Tibial nerve (tissue), 4 donors: ENCODE measurements around the gene EARS2. TPM values are rescaled to one million over a fixed set of nuclear protein-coding genes. Genes with fewer than 3 reads are reported as not detected.

Source experiments
- DNase-seq, 2 donors: peaks; one replicate each; pipeline ENCODE4 v3.0.0-alpha.2; 2019; ENCODE audit warnings: low spot score in 2 of 2
- H3K27ac ChIP-seq, 4 donors: fragments of 200-600 bp; sonication (generic) in 3 of 4; one replicate each; pipeline ENCODE4 v1.5.1; 2017 to 2019; ENCODE audit warnings: mild to moderate bottlenecking in 1 of 4
- H3K27me3 ChIP-seq, 2 donors: fragments of 200-600 bp; sonication (generic) in 1 of 2; one replicate each; pipeline versions ENCODE4 v1.5.1 to v1.6.0; 2017 to 2019
- H3K36me3 ChIP-seq, 3 donors: fragments of 200-600 bp; sonication (generic); one replicate each; pipeline ENCODE4 v1.5.1; 2018 to 2019
- H3K4me1 ChIP-seq, 4 donors: fragments of 200-600 bp; sonication (generic) in 3 of 4; one replicate each; pipeline ENCODE4 v1.5.1; 2017 to 2019
- H3K4me3 ChIP-seq, 4 donors: fragments of 200-600 bp; sonication (generic) in 3 of 4; one replicate each; pipeline ENCODE4 v1.5.1; 2017 to 2019; ENCODE audit warnings: mild to moderate bottlenecking in 1 of 4, moderate library complexity in 1 of 4
- H3K9me3 ChIP-seq, 4 donors: fragments of 200-600 bp; sonication (generic) in 3 of 4; one replicate each; pipeline ENCODE4 v1.5.1; 2017 to 2019
- EP300 ChIP-seq, 2 donors: sonication (generic); formaldehyde crosslinking; IDR thresholded peaks; one replicate each; pipeline ENCODE4 v1.6.1; 2017; ENCODE audit warnings: antibody characterized with exemption in 2 of 2, mild to moderate bottlenecking in 1 of 2
- POLR2A ChIP-seq, 2 donors: fragments of 450-650 bp; IDR thresholded peaks; one replicate each; pipeline ENCODE4 v1.6.1; 2017; ENCODE audit warnings: antibody characterized with exemption in 2 of 2, mild to moderate bottlenecking in 2 of 2, moderate library complexity in 2 of 2
- WGBS, 2 donors: methylation state at CpG; one replicate each; pipeline ENCODE4 v1.1.5; 2018; 5-methylcytosine and 5-hydroxymethylcytosine counted together
- total RNA-seq, 4 donors: library from RNA; depleted of rRNA; stranded (reverse); fragments of >200 nt; gene quantifications; one replicate each; pipeline ENCODE4 v1.1.0, GENCODE V29; 2016
- TF ChIP-seq, protein P1 (sequence below), 5 experiments: fragments of 200-600 bp in 3 of 5; fragments of 450-650 bp in 2 of 5; sonication (generic) in 3 of 5; IDR thresholded peaks; one replicate each; pipeline ENCODE4 v1.5.1; 2016 to 2019; ENCODE audit warnings: antibody characterized with exemption in 5 of 5, mild to moderate bottlenecking in 3 of 5, moderate library complexity in 2 of 5

EARS2 gene
- total RNA-seq, 4 donors from 2014 or later = 42.2 to 70.7 (median 57.1) TPM

GRCh38 chr16:23573817-23574216 is 16.7 kb upstream of the EARS2 start:
- Histone ChIP-seq H3K4me1 (peaks cover 0 to 15% (median 0%) of the 10 kb centered on the region in 4 donors), H3K9me3 (no peaks in the 10 kb centered on the region), H3K27me3 (no peaks in the 10 kb centered on the region), H3K27ac (no peak overlapping the region), H3K36me3 (peaks cover 0 to 81% (median 8%) of the 10 kb centered on the region in 3 donors), H3K4me3 (no peak overlapping the region)
- no peak for DNase-seq
- no peak for TF ChIP-seq POLR2A (IDR thresholded peaks at IDR 0.05)
- no peak for TF ChIP-seq EP300 (IDR thresholded peaks at IDR 0.05)
- TF ChIP-seq, protein P1, sequence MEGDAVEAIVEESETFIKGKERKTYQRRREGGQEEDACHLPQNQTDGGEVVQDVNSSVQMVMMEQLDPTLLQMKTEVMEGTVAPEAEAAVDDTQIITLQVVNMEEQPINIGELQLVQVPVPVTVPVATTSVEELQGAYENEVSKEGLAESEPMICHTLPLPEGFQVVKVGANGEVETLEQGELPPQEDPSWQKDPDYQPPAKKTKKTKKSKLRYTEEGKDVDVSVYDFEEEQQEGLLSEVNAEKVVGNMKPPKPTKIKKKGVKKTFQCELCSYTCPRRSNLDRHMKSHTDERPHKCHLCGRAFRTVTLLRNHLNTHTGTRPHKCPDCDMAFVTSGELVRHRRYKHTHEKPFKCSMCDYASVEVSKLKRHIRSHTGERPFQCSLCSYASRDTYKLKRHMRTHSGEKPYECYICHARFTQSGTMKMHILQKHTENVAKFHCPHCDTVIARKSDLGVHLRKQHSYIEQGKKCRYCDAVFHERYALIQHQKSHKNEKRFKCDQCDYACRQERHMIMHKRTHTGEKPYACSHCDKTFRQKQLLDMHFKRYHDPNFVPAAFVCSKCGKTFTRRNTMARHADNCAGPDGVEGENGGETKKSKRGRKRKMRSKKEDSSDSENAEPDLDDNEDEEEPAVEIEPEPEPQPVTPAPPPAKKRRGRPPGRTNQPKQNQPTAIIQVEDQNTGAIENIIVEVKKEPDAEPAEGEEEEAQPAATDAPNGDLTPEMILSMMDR (IDR thresholded peaks at IDR 0.05) = no peak
- WGBS, 2 donors = 88 to 94% methylated on average over 5 of the region's 5 CpGs

DNA sequence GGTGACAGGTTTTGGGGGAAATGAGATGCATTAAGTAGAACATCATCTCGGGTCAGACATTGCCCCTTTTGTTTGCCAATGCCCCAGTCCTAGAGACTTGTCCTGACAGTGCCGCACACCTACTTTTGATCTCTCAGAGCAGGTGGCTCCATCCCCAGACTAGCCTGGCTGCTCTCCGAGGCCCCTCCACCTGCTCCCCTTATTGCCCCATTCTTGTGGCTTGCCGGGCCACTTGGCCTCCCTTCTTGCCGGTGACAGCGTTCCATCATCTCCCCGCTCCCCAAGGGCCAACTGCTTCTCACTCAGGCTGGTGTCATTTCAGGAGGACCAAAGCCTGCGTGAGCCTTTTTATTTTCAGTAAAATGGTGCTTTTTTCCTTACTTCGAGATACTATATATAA is 15.2 kb upstream of the EARS2 start:
- H3K27ac ChIP-seq = no peak overlapping the region
- no peak for DNase-seq
- peaks cover 0 to under 1% (median 0%) of the 10 kb centered on the region in 4 donors for H3K4me1 ChIP-seq
- 91% methylated on average over 9 of the region's 9 CpGs for WGBS, 2 donors
- H3K36me3 ChIP-seq = peaks cover 0 to 86% (median 9%) of the 10 kb centered on the region in 3 donors
- TF ChIP-seq EP300 (IDR thresholded peaks at IDR 0.05) = no peak
- no peak for TF ChIP-seq POLR2A (IDR thresholded peaks at IDR 0.05)
- TF ChIP-seq, protein P1 (IDR thresholded peaks at IDR 0.05) = no peak
- H3K4me3 ChIP-seq = no peak overlapping the region
- no peaks in the 10 kb centered on the region for H3K27me3 ChIP-seq
- no peaks in the 10 kb centered on the region for H3K9me3 ChIP-seq

DNA sequence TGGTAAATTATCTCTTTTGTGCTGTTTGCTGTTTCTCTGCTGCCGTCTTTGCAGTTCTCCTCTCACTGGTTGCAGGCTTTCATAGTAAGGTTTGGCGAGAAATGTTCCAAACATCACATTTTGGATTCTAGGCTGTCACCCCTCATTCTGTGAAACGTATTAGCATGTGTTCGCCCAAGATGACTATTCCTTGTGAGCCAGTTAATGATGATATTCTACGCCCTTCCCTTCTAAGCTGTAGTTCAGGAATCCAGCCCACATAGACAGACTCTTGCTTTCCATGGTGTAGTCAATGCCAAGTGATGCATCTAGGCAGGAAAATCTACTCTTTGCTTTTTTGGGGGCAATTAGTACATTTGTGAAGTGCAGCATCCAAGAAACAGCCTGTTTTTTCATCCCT is 14.7 kb upstream of the EARS2 start:
- H3K9me3 ChIP-seq = no peaks in the 10 kb centered on the region
- H3K4me3 ChIP-seq = no peak overlapping the region
- no peaks in the 10 kb centered on the region for H3K27me3 ChIP-seq
- no peaks in the 10 kb centered on the region for H3K4me1 ChIP-seq
- TF ChIP-seq POLR2A (IDR thresholded peaks at IDR 0.05) (no peak), EP300 (IDR thresholded peaks at IDR 0.05) (no peak)
- TF ChIP-seq, protein P1 (IDR thresholded peaks at IDR 0.05) = no peak
- no peak overlapping the region for H3K27ac ChIP-seq
- peaks cover 0 to 91% (median 14%) of the 10 kb centered on the region in 3 donors for H3K36me3 ChIP-seq
- no peak for DNase-seq
- WGBS, 2 donors = 88 to 93% methylated on average over 5 of the region's 5 CpGs

GRCh38 chr16:23570992-23571632 is 14.0 kb upstream of the EARS2 start:
- Histone ChIP-seq H3K4me1 (no peaks in the 10 kb centered on the region), H3K27ac (no peak overlapping the region), H3K9me3 (no peaks in the 10 kb centered on the region), H3K36me3 (peaks cover 0 to 98% (median 17%) of the 10 kb centered on the region in 3 donors), H3K4me3 (no peak overlapping the region), H3K27me3 (no peaks in the 10 kb centered on the region)
- TF ChIP-seq, protein P1 (IDR thresholded peaks at IDR 0.05) = no peak
- TF ChIP-seq EP300 (IDR thresholded peaks at IDR 0.05) (no peak), POLR2A (IDR thresholded peaks at IDR 0.05) (no peak)
- no peak for DNase-seq
- WGBS, 2 donors = 77 to 86% methylated on average over 8 of the region's 8 CpGs

GRCh38 chr16:23567602-23568001 is 10.5 kb upstream of the EARS2 start:
- TF ChIP-seq, protein P1 (IDR thresholded peaks at IDR 0.05) = no peak
- TF ChIP-seq POLR2A (IDR thresholded peaks at IDR 0.05) = no peak
- no peak for TF ChIP-seq EP300 (IDR thresholded peaks at IDR 0.05)
- H3K27me3 ChIP-seq = no peaks in the 10 kb centered on the region
- WGBS, 2 donors = 93 to 94% methylated on average over 3 of the region's 3 CpGs
- H3K27ac ChIP-seq = no peak overlapping the region
- no peak overlapping the region for H3K4me3 ChIP-seq
- H3K9me3 ChIP-seq = no peaks in the 10 kb centered on the region
- no peak for DNase-seq
- H3K36me3 ChIP-seq = peaks cover 0 to 100% (median 34%) of the 10 kb centered on the region in 3 donors
- peaks cover 0 to 3% (median 0%) of the 10 kb centered on the region in 4 donors for H3K4me1 ChIP-seq
